Endodermal cell (in vitro differentiated cells): ENCODE results near the gene ZP1. TPM values are rescaled to one million over a fixed set of nuclear protein-coding genes. Genes with fewer than 3 reads are reported as not detected.

Experiments
- DNase-seq: peaks from one replicate; pipeline ENCODE4 v3.0.0-alpha.2; 2017
- H3K27ac ChIP-seq: 2 replicates; pipeline ENCODE4 v1.5.1; 2013; ENCODE audit warnings: mild to moderate bottlenecking, low read depth, low read length, moderate library complexity
- H3K27me3 ChIP-seq: 2 replicates; pipeline ENCODE4 v1.6.1; 2013; ENCODE audit warnings: mild to moderate bottlenecking, low read length, moderate library complexity; ENCODE audit not compliant: insufficient read depth, control insufficient read depth, poor library complexity, severe bottlenecking
- H3K36me3 ChIP-seq: 2 replicates; pipeline ENCODE4 v1.7.0; 2013; ENCODE audit warnings: mild to moderate bottlenecking, low read length, moderate library complexity; ENCODE audit not compliant: control insufficient read depth, insufficient read depth
- H3K4me1 ChIP-seq: one replicate; pipeline ENCODE4 v1.7.0; 2013; ENCODE audit warnings: low read length; ENCODE audit not compliant: control insufficient read depth, insufficient read depth
- H3K4me3 ChIP-seq: 2 replicates; pipeline ENCODE4 v1.5.1; 2013; ENCODE audit warnings: mild to moderate bottlenecking, low read length, moderate library complexity
- H3K9ac ChIP-seq: 2 replicates; pipeline ENCODE4 v1.6.1; 2013; ENCODE audit warnings: mild to moderate bottlenecking, low read length, moderate library complexity; ENCODE audit not compliant: poor library complexity, severe bottlenecking; ENCODE audit errors: extremely low read depth
- H3K9me3 ChIP-seq: 2 replicates; pipeline ENCODE4 v1.6.1; 2013; ENCODE audit warnings: mild to moderate bottlenecking, low read length, moderate library complexity; ENCODE audit not compliant: control insufficient read depth
- H3K27ac Mint-ChIP-seq: 2 replicates; pipeline ENCODE4 v1.8.0; 2020; ENCODE audit warnings: mixed read lengths
- H3K27me3 Mint-ChIP-seq: 2 replicates; pipeline ENCODE4 v1.8.0; 2021; ENCODE audit warnings: mild to moderate bottlenecking, mixed read lengths; ENCODE audit not compliant: insufficient read depth
- H3K36me3 Mint-ChIP-seq: 2 replicates; pipeline ENCODE4 v1.8.0; 2020; ENCODE audit warnings: low read depth, mixed read lengths
- H3K4me1 Mint-ChIP-seq: 2 replicates; pipeline ENCODE4 v1.8.0; 2020; ENCODE audit warnings: mixed read lengths
- H3K4me3 Mint-ChIP-seq: 2 replicates; pipeline ENCODE4 v1.8.0; 2020; ENCODE audit warnings: mild to moderate bottlenecking, moderate library complexity, mixed read lengths
- H3K9me3 Mint-ChIP-seq: 2 replicates; pipeline ENCODE4 v1.8.0; 2020; ENCODE audit warnings: mild to moderate bottlenecking, mixed read lengths
- WGBS, 2 experiments: methylation state at CpG; one replicate each; pipeline versions ENCODE4 v1.1.5 to v1.1.7; 2013; ENCODE audit warnings: missing lambda C conversion rate in 2 of 2, mixed read lengths in 1 of 2; ENCODE audit not compliant: insufficient coverage in 1 of 2, insufficient read length in 1 of 2; 5-methylcytosine and 5-hydroxymethylcytosine counted together
- total RNA-seq, 2 donors: library from RNA; stranded (reverse); fragmentation: NEBNext Ultra II Directional in 1 of 2; extraction: Animal tissue kit (Norgen Biotek cat#: 25700) in 1 of 2; gene quantifications; 2 replicates in 1 of 2; 3 replicates in 1 of 2; pipeline ENCODE4 v1.2.1, GENCODE V29; 2021
- TF ChIP-seq, protein P1 (sequence below): fragments of 200-600 bp; sonication (generic); conservative IDR thresholded peaks from 2 replicates; pipeline ENCODE4 v1.5.0; 2021; ENCODE audit warnings: antibody characterized with exemption, mild to moderate bottlenecking

ZP1 gene
- total RNA-seq, 2 donors from 2014 or later = not detected

DNA sequence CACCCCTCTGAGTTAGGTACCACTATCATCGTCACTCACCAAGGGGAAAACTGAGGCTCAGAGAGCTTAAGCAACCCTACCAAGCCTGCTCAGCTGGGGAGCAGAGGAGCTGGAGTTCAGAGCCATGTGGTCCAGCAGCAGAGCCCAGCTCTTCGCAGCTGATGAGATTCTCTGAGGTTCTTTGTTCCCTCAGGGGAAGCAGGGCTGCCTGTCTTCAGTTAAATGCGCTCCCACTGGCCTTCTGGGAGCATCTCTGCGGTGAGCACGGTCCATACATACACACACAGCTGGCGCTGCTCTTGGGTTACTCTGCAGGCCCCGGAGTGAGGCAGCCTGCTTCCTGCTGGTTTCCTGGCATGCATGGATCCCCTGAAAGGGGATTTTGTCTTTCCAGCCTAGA, 6.4 kb upstream of the ZP1 start:
- Histone ChIP-seq H3K9me3 (no peaks in the 10 kb centered on the region), H3K27me3 (no peaks in the 10 kb centered on the region), H3K4me3 (no peak overlapping the region), H3K9ac (no peak overlapping the region), H3K36me3 (no peaks in the 10 kb centered on the region), H3K27ac (no peak overlapping the region), H3K4me1 (no peaks in the 10 kb centered on the region)
- H3K4me1 Mint-ChIP-seq = no peaks in the 10 kb centered on the region
- H3K27me3 Mint-ChIP-seq = peaks cover 11% of the 10 kb centered on the region
- WGBS, 2 experiments = 83 to 84% methylated on average over 6 to 7 of the region's 7 CpGs
- H3K27ac Mint-ChIP-seq = no peak overlapping the region
- peaks cover 2% of the 10 kb centered on the region for H3K9me3 Mint-ChIP-seq
- DNase-seq = no peak
- no peak overlapping the region for H3K4me3 Mint-ChIP-seq
- TF ChIP-seq, protein P1, sequence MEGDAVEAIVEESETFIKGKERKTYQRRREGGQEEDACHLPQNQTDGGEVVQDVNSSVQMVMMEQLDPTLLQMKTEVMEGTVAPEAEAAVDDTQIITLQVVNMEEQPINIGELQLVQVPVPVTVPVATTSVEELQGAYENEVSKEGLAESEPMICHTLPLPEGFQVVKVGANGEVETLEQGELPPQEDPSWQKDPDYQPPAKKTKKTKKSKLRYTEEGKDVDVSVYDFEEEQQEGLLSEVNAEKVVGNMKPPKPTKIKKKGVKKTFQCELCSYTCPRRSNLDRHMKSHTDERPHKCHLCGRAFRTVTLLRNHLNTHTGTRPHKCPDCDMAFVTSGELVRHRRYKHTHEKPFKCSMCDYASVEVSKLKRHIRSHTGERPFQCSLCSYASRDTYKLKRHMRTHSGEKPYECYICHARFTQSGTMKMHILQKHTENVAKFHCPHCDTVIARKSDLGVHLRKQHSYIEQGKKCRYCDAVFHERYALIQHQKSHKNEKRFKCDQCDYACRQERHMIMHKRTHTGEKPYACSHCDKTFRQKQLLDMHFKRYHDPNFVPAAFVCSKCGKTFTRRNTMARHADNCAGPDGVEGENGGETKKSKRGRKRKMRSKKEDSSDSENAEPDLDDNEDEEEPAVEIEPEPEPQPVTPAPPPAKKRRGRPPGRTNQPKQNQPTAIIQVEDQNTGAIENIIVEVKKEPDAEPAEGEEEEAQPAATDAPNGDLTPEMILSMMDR = no peak
- H3K36me3 Mint-ChIP-seq = no peaks in the 10 kb centered on the region

DNA sequence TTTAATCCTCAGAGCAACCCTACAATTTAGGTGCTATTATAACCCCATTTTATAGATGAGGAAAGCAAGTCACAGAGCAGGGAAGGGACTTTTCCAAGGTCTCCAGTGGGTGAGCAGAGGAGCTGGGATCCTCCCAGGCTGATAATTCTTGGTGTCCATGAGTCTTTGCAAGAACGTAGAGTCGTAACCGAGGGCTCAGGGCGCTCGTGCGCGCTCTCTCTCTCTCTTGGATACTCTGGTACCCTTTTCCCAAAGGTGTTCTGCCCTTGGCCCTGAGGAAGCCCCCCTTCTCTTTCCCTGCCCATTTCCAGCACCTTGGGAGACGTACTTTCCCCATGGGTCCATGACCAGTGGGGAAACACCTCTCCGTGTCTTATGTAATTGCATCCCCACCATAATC, 5.2 kb upstream of the ZP1 start:
- H3K36me3 ChIP-seq = no peaks in the 10 kb centered on the region
- no peak overlapping the region for H3K4me3 ChIP-seq
- Mint-ChIP-seq H3K9me3 (peaks cover 2% of the 10 kb centered on the region), H3K4me1 (no peaks in the 10 kb centered on the region), H3K27me3 (peaks cover 5% of the 10 kb centered on the region), H3K27ac (no peak overlapping the region), H3K36me3 (no peaks in the 10 kb centered on the region), H3K4me3 (no peak overlapping the region)
- H3K4me1 ChIP-seq = no peaks in the 10 kb centered on the region
- H3K9ac ChIP-seq = no peak overlapping the region
- TF ChIP-seq, protein P1 = no peak
- H3K9me3 ChIP-seq = no peaks in the 10 kb centered on the region
- DNase-seq = no peak
- no peaks in the 10 kb centered on the region for H3K27me3 ChIP-seq
- no peak overlapping the region for H3K27ac ChIP-seq
- WGBS, 2 experiments = 92 to 97% methylated on average over 6 to 9 of the region's 9 CpGs

GRCh38 chr11:60863550-60864521, 3.5 kb upstream of the ZP1 start:
- whole genome bisulfite sequencing, 2 experiments = 87 to 93% methylated on average over 9 to 16 of the region's 16 CpGs
- Histone ChIP-seq H3K4me1 (no peaks in the 10 kb centered on the region), H3K9me3 (no peaks in the 10 kb centered on the region), H3K27ac (no peak overlapping the region), H3K27me3 (no peaks in the 10 kb centered on the region), H3K4me3 (no peak overlapping the region), H3K36me3 (no peaks in the 10 kb centered on the region), H3K9ac (no peak overlapping the region)
- H3K27me3 Mint-ChIP-seq = peaks cover 1% of the 10 kb centered on the region
- peaks cover 2% of the 10 kb centered on the region for H3K9me3 Mint-ChIP-seq
- TF ChIP-seq, protein P1 = no peak
- no peak overlapping the region for H3K4me3 Mint-ChIP-seq
- DNase-seq = no peak
- H3K36me3 Mint-ChIP-seq = no peaks in the 10 kb centered on the region
- no peaks in the 10 kb centered on the region for H3K4me1 Mint-ChIP-seq
- H3K27ac Mint-ChIP-seq = no peak overlapping the region
